ENCODE results near the gene SOCS7.
A peak's percentile ranks its signal among the peaks of the same experiment; 100 is the strongest.

Gene SOCS7

DNA sequence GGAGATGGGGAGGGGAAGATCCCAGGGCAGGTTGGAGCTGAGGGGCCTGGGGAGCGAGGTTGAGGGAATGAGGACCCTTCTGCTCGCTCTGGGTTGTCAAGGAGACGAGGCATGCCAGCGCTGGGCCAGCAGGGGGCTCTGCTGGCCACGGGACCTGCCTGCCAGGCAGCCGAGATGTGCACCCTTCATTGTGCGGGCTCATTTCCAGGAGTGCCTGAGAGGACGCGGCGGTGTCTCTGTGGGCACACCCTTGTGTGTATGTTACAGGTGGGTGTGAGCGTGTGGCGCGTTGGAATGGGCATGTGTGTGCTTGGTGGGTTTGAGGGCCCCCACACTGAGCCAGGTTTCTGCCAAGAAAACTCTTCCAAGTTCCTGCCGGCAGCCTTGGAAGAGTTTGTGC lies 92.5 kb downstream of the SOCS7 start:
- Histone ChIP-seq H3K27me3 (ENCODE audit: control insufficient read depth, insufficient read depth, low read length) (no peaks in the 10 kb centered on the region), H3K36me3 (ENCODE audit: control insufficient read depth, insufficient read depth, low read length) (no peaks in the 10 kb centered on the region), H3K4me3 (ENCODE audit: low read length) (no peak overlapping the region), H3K4me1 (ENCODE audit: control insufficient read depth, insufficient read depth, low read length) (peaks cover 21% of the 10 kb centered on the region), H3K27ac (ENCODE audit: low read depth, low read length) (no peak overlapping the region), H3K9ac (ENCODE audit: low read length) (no peak overlapping the region)

DNA sequence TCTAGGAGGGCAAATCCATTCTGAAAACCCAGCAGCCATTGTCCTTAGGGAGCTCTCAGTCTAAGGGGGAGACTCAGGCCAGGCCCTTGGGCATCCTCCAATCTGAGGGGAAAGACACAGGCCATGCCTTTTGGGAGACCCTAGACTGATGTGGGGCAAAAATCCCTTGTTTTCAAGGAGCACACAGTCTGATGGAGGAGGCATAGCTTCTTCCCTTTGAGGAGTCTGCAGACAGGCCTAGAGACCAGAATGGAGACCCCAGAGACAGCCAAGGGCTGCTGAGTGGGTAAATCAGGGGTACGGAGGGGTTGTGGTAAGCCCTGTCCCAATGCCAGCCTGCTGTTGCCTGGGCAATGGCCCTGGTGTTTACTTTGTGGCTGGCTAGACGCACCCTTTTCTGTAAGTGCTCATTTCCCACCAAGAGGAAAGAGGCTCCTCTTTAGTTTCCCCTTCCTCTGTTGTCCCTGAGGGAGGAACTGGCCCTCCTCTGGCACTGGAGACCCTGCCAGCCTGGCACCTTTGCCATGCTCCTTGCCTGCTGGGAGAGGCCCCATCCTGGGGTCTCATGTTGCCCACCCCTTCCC lies 96.0 kb downstream of the SOCS7 start:
- Histone ChIP-seq H3K27ac (ENCODE audit: low read depth, low read length) (no peak overlapping the region), H3K4me1 (ENCODE audit: control insufficient read depth, insufficient read depth, low read length) (peaks cover 29% of the 10 kb centered on the region), H3K9ac (ENCODE audit: low read length) (no peak overlapping the region), H3K27me3 (ENCODE audit: control insufficient read depth, insufficient read depth, low read length) (no peaks in the 10 kb centered on the region), H3K36me3 (ENCODE audit: control insufficient read depth, insufficient read depth, low read length) (no peaks in the 10 kb centered on the region), H3K4me3 (ENCODE audit: low read length) (no peak overlapping the region)

DNA sequence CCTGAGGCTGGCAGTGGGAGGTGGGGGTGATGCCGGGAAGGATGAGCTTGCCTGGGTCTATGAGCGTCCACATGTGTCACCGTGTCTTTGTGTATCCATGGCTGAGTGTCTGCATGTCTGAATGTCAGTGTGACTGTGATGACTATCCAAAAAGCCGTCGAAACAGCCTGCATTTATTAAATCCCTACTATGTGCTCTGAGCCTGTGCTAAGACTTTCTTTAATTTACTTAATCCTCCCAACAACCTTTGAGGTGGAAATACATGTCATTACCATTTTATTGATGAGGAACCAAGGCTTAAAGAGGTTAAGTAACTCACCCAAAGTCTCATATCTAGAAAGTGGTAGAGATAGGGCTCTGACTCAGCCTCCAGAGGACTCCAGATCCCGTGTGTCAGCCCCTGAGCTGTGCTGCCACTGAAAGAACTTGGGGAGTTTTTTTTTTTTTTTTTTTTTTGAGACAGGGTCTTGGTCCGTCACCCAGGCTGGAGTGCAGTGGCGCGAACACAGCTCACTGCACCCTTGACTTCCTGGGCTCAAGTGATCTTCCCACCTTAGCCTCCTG lies 96.6 kb downstream of the SOCS7 start:
- H3K27ac ChIP-seq (ENCODE audit: low read depth, low read length): no peak overlapping the region
- no peaks in the 10 kb centered on the region for H3K27me3 ChIP-seq (ENCODE audit: control insufficient read depth, insufficient read depth, low read length)
- no peak overlapping the region for H3K4me3 ChIP-seq (ENCODE audit: low read length)
- peaks cover 29% of the 10 kb centered on the region for H3K4me1 ChIP-seq (ENCODE audit: control insufficient read depth, insufficient read depth, low read length)
- no peak overlapping the region for H3K9ac ChIP-seq (ENCODE audit: low read length)
- no peaks in the 10 kb centered on the region for H3K36me3 ChIP-seq (ENCODE audit: control insufficient read depth, insufficient read depth, low read length)

DNA sequence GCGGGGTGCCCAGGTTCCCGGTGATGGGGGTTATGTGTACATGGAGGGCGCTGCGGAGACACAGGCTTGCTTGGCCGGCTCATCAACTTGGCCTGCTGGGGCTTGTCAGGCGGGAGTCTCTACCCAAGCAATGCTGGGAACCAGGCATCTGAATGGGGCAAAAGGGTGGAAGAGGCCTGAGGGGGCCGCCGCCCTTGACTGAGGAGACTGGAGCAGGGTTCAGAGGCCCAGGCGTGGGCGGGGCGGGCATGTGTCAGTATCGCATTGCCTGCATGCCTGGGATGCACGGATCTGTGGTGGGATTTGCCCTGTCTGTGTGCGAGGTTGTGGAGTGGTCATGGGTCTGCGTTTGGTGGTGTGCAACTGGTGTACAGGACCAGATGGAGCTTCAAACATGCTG lies 97.7 kb downstream of the SOCS7 start:
- no peak overlapping the region for H3K4me3 ChIP-seq (ENCODE audit: low read length)
- H3K27ac ChIP-seq (ENCODE audit: low read depth, low read length): no peak overlapping the region
- H3K4me1 ChIP-seq (ENCODE audit: control insufficient read depth, insufficient read depth, low read length): peaks cover 29% of the 10 kb centered on the region
- no peaks in the 10 kb centered on the region for H3K36me3 ChIP-seq (ENCODE audit: control insufficient read depth, insufficient read depth, low read length)
- H3K9ac ChIP-seq (ENCODE audit: low read length): no peak overlapping the region
- peaks cover 3% of the 10 kb centered on the region for H3K27me3 ChIP-seq (ENCODE audit: control insufficient read depth, insufficient read depth, low read length)

DNA sequence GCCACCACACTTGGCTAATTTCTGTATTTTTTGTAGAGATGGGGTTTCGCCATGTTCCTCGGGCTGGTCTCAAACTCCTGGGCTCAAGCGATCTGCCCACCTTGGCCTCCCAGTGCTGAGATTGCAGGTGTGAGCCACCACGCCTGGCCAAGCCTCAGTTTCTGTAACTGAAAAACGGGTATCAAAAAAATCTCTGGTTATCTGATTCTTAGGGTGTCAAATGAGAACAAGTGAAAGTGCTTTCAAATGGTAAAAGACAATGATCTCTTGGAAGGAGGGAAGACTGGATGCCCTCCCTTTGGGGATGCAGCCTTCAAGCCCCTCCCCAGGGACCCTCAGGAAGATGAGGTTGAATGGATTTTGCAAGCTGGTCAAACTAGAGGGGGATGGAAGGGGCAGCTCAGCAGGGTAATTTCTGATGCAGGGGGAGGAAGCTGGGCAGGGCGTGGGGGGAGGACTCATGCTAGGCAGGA lies 98.9 kb downstream of the SOCS7 start:
- H3K9ac ChIP-seq (ENCODE audit: low read length): no peak overlapping the region
- H3K4me1 ChIP-seq (ENCODE audit: control insufficient read depth, insufficient read depth, low read length): peaks cover 36% of the 10 kb centered on the region
- H3K27me3 ChIP-seq (ENCODE audit: control insufficient read depth, insufficient read depth, low read length): peaks cover 3% of the 10 kb centered on the region
- H3K36me3 ChIP-seq (ENCODE audit: control insufficient read depth, insufficient read depth, low read length): no peaks in the 10 kb centered on the region
- H3K27ac ChIP-seq (ENCODE audit: low read depth, low read length): no peak overlapping the region
- no peak overlapping the region for H3K4me3 ChIP-seq (ENCODE audit: low read length)

DNA sequence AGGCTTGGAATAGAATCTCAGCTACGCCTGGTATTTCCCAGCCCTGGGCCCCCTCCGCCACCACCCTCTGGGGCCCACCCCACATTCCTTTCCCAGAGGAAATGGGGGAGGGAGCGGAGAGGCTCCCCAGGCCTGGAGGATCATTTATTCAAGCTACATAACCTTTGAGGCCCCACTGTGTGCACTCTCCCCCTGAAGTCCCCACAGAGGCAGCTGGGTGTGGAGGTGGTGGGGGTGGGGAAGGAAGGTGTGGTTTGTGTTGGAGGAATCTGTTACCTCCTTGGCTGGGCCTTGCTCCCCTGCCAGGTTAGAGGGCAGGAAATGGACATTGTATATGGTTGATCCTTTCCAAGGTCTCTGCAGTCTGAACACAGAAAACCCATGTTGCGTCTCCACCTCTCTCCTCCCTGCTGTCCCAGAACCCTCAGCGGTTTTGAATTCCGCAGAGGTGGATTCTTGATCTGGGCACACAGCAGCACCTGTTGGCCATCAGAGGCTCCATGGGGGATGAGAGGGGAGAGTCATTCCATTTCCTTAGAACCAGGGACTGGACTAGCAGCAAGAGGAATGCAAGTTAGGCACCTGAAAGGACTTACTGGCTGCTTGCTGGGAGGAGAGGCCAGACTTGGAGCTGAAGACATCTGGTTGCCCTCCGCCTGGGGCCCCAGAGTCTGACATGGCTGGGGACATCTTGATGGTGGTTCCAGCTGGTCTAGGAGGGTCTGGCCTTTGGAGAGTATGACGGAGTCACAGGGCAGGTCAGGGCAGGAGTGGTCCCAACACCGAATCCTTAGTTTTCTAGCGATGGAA lies 99.6 kb downstream of the SOCS7 start:
- H3K4me3 ChIP-seq (ENCODE audit: low read length): no peak overlapping the region
- H3K36me3 ChIP-seq (ENCODE audit: control insufficient read depth, insufficient read depth, low read length): no peaks in the 10 kb centered on the region
- peaks cover 36% of the 10 kb centered on the region for H3K4me1 ChIP-seq (ENCODE audit: control insufficient read depth, insufficient read depth, low read length)
- peaks cover 3% of the 10 kb centered on the region for H3K27me3 ChIP-seq (ENCODE audit: control insufficient read depth, insufficient read depth, low read length)
- peak overlapping the region; percentile 60 for H3K27ac ChIP-seq (ENCODE audit: low read depth, low read length)
- no peak overlapping the region for H3K9ac ChIP-seq (ENCODE audit: low read length)

DNA sequence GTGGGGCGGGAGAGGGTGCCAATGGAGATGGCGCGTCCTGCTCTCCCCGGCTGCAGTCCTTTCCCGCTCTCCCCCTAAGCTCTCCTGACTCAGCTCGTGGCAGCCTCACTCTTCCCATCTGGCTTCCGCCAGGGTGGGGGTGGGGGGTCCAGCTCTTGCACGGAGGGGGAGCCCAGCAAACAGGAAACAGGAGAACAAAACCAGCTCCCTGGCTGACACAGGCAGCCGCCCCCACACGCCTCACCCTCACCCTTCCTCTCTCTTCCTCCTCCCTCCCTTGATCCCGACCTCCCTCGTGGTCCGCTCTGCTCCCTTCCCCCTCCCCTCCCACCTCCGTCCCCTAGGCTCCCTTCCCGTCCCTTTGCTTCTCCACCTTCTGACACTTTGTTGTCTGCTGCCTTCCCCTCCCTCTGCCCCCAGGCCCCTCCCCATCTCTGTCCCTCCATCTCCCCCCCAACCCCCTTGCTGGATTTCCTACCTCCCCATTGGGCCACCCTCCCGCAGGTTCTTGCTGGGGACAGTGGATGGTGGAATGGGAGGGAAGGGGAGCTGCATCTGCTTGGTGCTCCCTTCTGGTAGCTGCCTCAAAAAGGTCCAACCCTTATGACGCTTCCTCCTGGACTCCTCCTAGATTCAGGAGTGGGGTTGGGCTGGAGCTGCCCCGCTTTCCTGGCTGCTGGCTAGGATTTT lies 100.3 kb downstream of the SOCS7 start:
- Histone ChIP-seq H3K4me3 (ENCODE audit: low read length) (no peak overlapping the region), H3K27me3 (ENCODE audit: control insufficient read depth, insufficient read depth, low read length) (peaks cover 3% of the 10 kb centered on the region), H3K36me3 (ENCODE audit: control insufficient read depth, insufficient read depth, low read length) (no peaks in the 10 kb centered on the region), H3K9ac (ENCODE audit: low read length) (no peak overlapping the region), H3K4me1 (ENCODE audit: control insufficient read depth, insufficient read depth, low read length) (peaks cover 36% of the 10 kb centered on the region), H3K27ac (ENCODE audit: low read depth, low read length) (peak overlapping the region; percentile 60)

DNA sequence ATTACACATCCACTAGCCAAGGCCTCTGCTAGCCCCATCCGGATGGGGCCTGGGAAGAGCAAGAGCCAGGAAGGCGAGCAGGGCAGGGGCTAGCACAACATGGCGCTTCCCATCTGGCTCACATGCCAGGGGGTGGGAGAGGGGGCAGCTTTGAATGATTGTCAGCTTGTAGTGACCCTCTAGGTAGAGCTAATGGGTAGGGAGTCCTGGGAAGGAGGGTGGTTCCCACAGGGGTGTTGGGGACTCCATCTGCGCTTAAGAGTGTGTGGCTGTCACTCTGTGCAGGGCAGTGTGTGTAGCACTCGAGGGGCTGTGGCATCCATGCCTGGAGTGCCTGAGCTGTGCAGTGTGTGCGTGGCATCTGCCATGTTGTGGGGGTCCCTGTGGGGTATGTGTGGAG lies 101.1 kb downstream of the SOCS7 start:
- H3K27me3 ChIP-seq (ENCODE audit: control insufficient read depth, insufficient read depth, low read length): peaks cover 3% of the 10 kb centered on the region
- peak overlapping the region; percentile 29 for H3K4me3 ChIP-seq (ENCODE audit: low read length)
- peak overlapping the region; percentile 36 for H3K27ac ChIP-seq (ENCODE audit: low read depth, low read length)
- H3K9ac ChIP-seq (ENCODE audit: low read length): no peak overlapping the region
- peaks cover 36% of the 10 kb centered on the region for H3K4me1 ChIP-seq (ENCODE audit: control insufficient read depth, insufficient read depth, low read length)
- H3K36me3 ChIP-seq (ENCODE audit: control insufficient read depth, insufficient read depth, low read length): no peaks in the 10 kb centered on the region

DNA sequence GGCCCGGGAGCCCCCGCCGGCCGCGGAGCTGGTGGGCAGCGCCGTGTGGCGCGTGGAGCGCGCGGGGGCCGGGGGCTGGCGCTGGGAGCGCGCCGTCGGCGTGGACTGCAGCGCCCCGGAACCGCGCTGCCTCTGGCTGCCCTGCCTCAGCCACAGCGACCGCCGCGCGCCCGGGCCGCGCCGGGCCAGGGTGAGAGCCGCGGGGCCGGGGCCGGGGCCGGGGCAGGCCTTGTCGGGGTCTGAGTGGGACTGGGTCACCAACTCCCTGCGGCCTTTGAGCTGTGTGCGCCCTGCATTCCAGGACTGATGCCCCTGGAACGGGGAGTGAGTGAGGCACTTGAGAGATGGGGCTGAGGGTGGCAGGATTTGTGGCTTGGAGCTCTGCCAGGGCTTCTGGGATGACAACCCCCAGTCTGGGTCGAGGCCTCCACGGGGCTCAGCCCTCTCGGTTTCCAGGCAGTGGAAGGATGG lies 102.3 kb downstream of the SOCS7 start:
- H3K4me1 ChIP-seq (ENCODE audit: control insufficient read depth, insufficient read depth, low read length): peaks cover 36% of the 10 kb centered on the region
- H3K27me3 ChIP-seq (ENCODE audit: control insufficient read depth, insufficient read depth, low read length): peaks cover 3% of the 10 kb centered on the region
- H3K4me3 ChIP-seq (ENCODE audit: low read length): peak overlapping the region; percentile 50
- no peak overlapping the region for H3K9ac ChIP-seq (ENCODE audit: low read length)
- peaks cover 8% of the 10 kb centered on the region for H3K36me3 ChIP-seq (ENCODE audit: control insufficient read depth, insufficient read depth, low read length)
- peak overlapping the region; percentile 69 for H3K27ac ChIP-seq (ENCODE audit: low read depth, low read length)

DNA sequence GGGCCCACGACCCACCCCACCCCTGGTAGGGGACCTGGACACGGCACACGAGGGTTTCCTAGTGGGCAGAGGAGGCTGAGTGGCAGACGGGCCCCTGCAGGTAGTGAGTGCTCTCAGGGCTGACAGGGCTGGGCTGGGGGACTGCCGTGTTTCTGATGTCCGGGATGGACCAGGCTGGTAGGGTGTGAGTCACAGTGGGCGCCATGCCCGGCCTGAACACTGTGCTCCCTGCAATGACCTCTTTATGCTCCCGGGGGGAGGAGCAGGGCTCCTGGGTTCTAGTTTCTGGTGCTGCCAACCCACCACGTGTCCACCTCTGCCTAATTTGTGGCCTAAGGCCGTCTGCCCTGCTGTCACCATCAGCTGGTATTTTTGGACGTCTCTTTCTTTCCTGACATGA lies 102.9 kb downstream of the SOCS7 start:
- peaks cover 36% of the 10 kb centered on the region for H3K4me1 ChIP-seq (ENCODE audit: control insufficient read depth, insufficient read depth, low read length)
- H3K9ac ChIP-seq (ENCODE audit: low read length): no peak overlapping the region

More for the DNA sequence above, 102.9 kb downstream of the SOCS7 start:
- peaks cover 3% of the 10 kb centered on the region for H3K27me3 ChIP-seq (ENCODE audit: control insufficient read depth, insufficient read depth, low read length)
- peak overlapping the region; percentile 69 for H3K27ac ChIP-seq (ENCODE audit: low read depth, low read length)
- H3K4me3 ChIP-seq (ENCODE audit: low read length): peak overlapping the region; percentile 50
- peaks cover 12% of the 10 kb centered on the region for H3K36me3 ChIP-seq (ENCODE audit: control insufficient read depth, insufficient read depth, low read length)

All from rectal smooth muscle tissue (tissue), 1 donor.